Prostate gland (tissue), 2 donors: Measurements from ENCODE around the gene EML4.

Source experiments
- POLR2A ChIP-seq: fragments of 450-650 bp; IDR thresholded peaks from one replicate; pipeline ENCODE4 v1.6.1; 2016; ENCODE audit warnings: antibody characterized with exemption, mild to moderate bottlenecking
- POLR2AphosphoS5 ChIP-seq: sonication (generic); formaldehyde crosslinking; IDR thresholded peaks from one replicate; pipeline ENCODE4 v1.6.1; 2017; ENCODE audit warnings: antibody characterized with exemption
- TF ChIP-seq, protein P1 (sequence below), 4 experiments: fragments of 200-600 bp in 2 of 4; fragments of 450-650 bp in 2 of 4; sonication (generic) in 2 of 4; IDR thresholded peaks; 1 replicate in 3 of 4; 2 replicates in 1 of 4; pipeline ENCODE4 v1.5.1; 2016 to 2019; ENCODE audit warnings: antibody characterized with exemption in 4 of 4, mild to moderate bottlenecking in 2 of 4, moderate library complexity in 2 of 4

DNA sequence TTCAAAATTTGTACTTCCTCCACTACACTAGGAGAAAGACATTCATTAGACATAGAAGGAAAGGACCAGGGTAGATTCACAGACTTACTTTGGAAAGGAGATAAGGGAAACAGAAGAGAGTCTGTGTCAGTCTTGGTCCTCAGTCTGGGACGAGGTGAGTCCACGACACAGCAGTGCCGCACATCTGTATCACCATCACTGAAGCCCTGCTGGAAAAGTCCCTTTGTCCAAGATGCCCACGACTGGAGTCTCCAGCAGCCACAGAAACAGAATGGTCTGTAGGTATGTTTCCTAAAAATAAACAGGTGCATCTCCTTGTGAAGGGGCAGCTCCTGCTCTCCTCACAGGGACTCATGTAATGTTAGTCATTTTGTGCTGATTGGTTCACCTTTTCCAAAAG lies 164.4 kb downstream of the EML4 start:
- TF ChIP-seq, protein P1, sequence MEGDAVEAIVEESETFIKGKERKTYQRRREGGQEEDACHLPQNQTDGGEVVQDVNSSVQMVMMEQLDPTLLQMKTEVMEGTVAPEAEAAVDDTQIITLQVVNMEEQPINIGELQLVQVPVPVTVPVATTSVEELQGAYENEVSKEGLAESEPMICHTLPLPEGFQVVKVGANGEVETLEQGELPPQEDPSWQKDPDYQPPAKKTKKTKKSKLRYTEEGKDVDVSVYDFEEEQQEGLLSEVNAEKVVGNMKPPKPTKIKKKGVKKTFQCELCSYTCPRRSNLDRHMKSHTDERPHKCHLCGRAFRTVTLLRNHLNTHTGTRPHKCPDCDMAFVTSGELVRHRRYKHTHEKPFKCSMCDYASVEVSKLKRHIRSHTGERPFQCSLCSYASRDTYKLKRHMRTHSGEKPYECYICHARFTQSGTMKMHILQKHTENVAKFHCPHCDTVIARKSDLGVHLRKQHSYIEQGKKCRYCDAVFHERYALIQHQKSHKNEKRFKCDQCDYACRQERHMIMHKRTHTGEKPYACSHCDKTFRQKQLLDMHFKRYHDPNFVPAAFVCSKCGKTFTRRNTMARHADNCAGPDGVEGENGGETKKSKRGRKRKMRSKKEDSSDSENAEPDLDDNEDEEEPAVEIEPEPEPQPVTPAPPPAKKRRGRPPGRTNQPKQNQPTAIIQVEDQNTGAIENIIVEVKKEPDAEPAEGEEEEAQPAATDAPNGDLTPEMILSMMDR (IDR thresholded peaks at IDR 0.05) = no peak
- TF ChIP-seq POLR2A = no peak
- no peak for TF ChIP-seq POLR2AphosphoS5
